NCI-H2196 (cell line): ENCODE data around the gene ZFAND5.

Experiments
- DNase-seq: peaks from one replicate; lab custom pipeline; 2025; ENCODE audit not compliant: unreplicated experiment; lab: John Stamatoyannopoulos, UW

ZFAND5 gene

GRCh38 chr9:72326641-72327040, 38.4 kb downstream of the ZFAND5 start:
- no peak for DNase-seq

DNA sequence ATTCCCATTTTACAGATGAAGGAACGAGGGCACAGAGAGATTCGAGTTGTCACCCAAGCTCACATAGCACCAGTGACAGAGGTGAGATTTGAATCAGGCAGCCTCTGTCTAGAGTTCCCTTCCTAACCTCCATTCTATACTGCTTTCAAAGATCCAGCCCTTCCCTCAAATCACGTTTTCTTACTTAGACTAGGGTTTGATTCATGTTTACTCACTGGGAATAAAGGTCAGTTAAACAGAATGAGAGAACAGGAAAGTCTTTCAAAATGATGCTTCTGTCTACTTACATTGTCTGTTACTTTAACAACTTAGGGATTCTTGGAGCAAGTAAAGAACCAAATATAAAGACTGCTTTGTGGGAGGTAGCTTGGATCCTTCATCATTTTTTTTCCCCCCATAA, 40.0 kb downstream of the ZFAND5 start:
- no peak for DNase-seq

- DNase-seq = no peak
These were observed 42.3 kb downstream of the ZFAND5 start for GRCh38 chr9:72322678-72323077.

GRCh38 chr9:72322259-72322658, 42.7 kb downstream of the ZFAND5 start:
- no peak for DNase-seq

DNA sequence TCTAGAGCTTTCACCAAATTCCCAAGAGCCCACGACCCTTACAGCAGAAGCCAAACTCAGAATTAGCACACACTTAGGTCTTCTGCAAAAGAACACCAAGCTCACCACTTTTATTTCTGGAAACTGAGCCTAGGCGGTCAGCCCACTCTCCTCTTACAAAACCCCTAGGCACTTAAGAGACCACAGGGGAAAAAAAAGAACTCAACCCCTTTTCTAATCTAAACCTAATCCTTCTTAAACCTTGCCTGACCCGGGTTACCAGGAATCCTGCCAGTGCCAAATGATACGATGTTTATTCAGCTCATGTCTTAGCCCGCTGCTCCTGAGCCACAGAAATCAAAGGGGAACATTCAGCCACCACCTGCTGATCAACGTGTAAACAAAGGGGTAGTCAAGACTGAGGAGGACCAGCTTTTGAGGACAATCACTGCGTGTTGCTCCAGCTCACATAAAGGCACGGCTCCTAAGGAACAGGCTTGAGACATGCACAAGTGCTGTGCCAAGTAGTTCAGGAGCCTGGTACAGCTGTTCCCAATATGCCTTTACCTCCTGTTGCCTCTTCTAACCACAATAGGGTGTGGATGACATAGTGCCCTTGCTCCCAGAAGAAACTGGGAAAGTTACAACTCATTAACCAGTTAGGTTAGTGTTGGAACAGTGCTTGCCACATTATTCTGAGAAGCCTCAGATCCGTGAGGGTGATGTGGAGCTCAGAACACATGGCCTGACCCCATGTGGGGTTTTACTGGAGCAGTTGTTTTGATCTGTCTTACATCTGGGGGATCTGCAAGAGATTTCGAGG, 49.3 kb downstream of the ZFAND5 start:
- DNase-seq = peak; percentile 65

GRCh38 chr9:72315089-72315509, 49.9 kb downstream of the ZFAND5 start:
- DNase-seq = peak; percentile 49

DNA sequence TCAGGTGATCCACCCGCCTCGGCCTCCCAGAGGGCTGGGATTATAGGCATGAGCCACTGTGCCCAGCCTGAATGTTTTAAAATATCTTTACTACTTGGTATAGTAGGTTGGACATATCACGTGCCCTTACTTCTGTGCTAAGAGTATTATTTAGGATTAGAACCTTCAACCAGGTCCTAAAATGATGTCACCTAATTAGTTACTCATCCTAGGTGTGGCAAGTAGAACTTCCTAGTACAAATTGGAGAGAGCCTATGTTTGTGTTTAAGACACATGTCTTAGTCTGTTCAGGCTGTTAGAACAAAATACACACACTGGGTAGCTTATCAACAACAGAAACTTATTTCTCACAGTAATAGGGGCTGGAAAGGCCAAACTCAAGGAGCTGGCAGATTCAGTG, 51.5 kb downstream of the ZFAND5 start:
- no peak for DNase-seq

DNA sequence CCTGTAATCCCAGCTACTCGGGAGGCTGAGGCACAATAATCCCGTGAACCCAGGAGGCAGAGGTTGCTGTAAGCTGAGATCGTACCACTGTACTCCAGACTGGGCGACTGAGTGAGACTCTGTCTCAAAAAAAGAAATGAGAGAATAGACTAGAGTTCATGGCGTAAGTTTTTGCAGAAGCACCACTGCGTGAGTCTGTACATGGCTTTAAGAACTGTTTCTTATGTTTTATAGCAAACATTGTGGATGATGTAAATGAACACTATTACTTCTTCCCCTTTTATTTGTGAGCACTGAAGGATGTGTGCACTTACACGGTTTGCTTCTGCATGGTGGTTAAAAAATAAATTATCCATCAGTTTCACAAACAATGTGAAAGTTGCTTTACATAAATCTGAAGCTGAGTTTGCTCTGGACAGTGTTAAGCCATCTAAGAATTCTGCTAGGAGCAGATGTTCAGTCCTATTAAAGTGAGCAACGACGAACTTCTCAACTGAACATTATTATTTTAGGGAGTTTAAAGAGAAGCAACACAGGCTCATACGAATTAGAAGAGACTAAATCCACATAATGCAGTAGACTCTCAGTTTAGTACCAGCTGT, 52.5 kb downstream of the ZFAND5 start:
- DNase-seq = no peak

- DNase-seq = no peak
These were observed 55.5 kb downstream of the ZFAND5 start for GRCh38 chr9:72309364-72310133.

- DNase-seq = no peak
These were observed 58.2 kb downstream of the ZFAND5 start for GRCh38 chr9:72306761-72307160.

GRCh38 chr9:72305707-72306106, 59.3 kb downstream of the ZFAND5 start:
- DNase-seq = no peak

DNA sequence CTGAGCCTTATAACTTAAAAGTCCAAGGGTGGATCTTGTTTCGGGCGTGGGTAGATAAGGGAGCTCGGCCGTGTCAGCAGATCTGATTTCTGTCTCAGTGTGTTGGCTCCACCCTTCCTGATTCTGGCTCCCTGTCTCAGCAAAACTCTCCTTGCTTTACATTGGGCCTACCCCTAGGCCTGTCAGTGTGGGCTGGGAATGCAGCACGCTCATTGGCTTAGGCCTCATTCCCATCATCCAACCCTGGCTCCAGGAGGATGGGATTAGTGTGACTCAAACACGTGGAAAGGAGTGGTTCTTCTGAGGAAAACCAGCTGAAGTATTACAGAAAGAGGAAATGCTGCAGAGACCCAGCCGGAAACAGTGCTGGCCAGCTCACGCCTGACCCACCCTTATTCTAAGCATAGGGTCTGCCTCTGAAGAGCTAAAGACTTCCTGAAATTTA, 59.9 kb downstream of the ZFAND5 start:
- DNase-seq = no peak

DNA sequence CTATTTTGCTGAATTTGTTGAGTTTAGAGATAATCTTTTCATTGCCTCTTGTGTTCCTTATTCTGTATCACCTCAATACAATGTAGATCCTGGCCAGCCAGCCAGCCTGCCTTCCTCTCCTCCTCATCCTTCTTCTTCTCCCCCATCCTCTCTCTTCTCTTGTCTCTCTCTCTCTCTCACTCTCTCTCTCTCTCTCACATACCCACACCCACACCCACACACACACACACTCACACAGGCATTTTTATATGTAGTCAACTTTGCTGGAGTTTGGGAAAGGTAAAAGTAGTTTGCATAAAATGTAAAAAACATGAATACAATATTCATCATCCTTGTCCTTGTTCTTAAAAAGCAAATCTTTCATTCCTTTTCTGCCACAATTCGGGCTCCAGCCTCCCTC, 60.5 kb downstream of the ZFAND5 start:
- DNase-seq = no peak
